ENCODE measurements around the gene ZEB1.

Gene ZEB1

GRCh38 chr10:31319602-31320549, 860 bp downstream of the ZEB1 start (continued):
- TF ChIP-seq, protein P1, sequence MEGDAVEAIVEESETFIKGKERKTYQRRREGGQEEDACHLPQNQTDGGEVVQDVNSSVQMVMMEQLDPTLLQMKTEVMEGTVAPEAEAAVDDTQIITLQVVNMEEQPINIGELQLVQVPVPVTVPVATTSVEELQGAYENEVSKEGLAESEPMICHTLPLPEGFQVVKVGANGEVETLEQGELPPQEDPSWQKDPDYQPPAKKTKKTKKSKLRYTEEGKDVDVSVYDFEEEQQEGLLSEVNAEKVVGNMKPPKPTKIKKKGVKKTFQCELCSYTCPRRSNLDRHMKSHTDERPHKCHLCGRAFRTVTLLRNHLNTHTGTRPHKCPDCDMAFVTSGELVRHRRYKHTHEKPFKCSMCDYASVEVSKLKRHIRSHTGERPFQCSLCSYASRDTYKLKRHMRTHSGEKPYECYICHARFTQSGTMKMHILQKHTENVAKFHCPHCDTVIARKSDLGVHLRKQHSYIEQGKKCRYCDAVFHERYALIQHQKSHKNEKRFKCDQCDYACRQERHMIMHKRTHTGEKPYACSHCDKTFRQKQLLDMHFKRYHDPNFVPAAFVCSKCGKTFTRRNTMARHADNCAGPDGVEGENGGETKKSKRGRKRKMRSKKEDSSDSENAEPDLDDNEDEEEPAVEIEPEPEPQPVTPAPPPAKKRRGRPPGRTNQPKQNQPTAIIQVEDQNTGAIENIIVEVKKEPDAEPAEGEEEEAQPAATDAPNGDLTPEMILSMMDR (tag by site-specific recombination; IDR thresholded peaks at IDR 0.05) = 0 out of 2 replicates have a peak, but pooled peaks have one; percentile 36
- TF ChIP-seq, protein P2, sequence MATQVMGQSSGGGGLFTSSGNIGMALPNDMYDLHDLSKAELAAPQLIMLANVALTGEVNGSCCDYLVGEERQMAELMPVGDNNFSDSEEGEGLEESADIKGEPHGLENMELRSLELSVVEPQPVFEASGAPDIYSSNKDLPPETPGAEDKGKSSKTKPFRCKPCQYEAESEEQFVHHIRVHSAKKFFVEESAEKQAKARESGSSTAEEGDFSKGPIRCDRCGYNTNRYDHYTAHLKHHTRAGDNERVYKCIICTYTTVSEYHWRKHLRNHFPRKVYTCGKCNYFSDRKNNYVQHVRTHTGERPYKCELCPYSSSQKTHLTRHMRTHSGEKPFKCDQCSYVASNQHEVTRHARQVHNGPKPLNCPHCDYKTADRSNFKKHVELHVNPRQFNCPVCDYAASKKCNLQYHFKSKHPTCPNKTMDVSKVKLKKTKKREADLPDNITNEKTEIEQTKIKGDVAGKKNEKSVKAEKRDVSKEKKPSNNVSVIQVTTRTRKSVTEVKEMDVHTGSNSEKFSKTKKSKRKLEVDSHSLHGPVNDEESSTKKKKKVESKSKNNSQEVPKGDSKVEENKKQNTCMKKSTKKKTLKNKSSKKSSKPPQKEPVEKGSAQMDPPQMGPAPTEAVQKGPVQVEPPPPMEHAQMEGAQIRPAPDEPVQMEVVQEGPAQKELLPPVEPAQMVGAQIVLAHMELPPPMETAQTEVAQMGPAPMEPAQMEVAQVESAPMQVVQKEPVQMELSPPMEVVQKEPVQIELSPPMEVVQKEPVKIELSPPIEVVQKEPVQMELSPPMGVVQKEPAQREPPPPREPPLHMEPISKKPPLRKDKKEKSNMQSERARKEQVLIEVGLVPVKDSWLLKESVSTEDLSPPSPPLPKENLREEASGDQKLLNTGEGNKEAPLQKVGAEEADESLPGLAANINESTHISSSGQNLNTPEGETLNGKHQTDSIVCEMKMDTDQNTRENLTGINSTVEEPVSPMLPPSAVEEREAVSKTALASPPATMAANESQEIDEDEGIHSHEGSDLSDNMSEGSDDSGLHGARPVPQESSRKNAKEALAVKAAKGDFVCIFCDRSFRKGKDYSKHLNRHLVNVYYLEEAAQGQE (tag by site-specific recombination; IDR thresholded peaks at IDR 0.05) = peak; percentile 44; the same call in 1 of the 2 replicates

DNA sequence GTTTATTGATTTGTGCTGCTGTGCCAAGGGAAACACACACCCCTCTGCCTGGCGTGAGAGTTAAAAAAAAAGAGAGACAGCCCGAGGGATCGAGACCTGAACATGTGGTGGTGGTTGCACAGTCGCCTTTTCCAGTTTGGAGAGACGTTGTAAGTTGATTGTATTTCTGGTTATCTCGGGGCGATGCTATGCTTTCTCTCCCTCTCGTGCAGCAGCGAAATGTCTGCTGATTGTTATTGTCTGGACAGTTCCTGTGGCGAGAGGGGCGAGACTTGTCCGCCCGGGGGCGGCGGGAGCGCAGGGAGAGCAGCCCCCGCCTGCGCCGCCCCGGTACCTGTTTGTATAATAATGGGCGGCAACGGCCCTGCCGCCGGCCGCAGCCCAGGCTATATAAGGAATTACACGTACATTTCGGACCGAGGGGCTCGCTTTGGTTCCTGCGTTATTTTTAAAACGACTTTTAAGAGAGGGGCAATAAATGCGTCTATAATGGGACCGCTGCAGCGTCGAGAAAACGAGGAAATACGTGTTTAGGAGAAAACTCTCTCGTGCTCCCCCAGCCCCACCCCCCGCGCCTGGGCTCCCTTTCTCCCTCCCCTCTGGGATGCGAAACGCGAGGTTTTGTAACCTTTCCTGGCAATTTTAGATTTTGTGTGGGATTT, 1.7 kb downstream of the ZEB1 start:
- no peaks in the 10 kb centered on the region for H3K9me3 ChIP-seq (ENCODE audit: control insufficient read depth, insufficient read depth, low read depth, low read length)
- no peaks in the 10 kb centered on the region for H3K36me3 ChIP-seq (ENCODE audit: control insufficient read depth in 2 of 2, insufficient read depth in 1 of 2, low read length in 2 of 2)
- POLR2A ChIA-PET = interaction anchor here (0.5 kb wide), 1 partner anchor 434 kb away, joined by 4 read pairs; no protein-coding TSS in a partner anchor
- peak overlapping the region; percentile 84 for H3K27ac ChIP-seq (ENCODE audit: extremely low read depth, low read depth, low read length)
- H3K4me3 ChIP-seq (ENCODE audit: low read depth, low read length) = peak overlapping the region; percentile 71
- CTCF ChIA-PET = no interaction called here
- H3K4me1 ChIP-seq (ENCODE audit: control insufficient read depth, insufficient read depth, low read length) = no peaks in the 10 kb centered on the region; the same call in 1 of the 2 replicates
- TF ChIP-seq, protein P3, sequence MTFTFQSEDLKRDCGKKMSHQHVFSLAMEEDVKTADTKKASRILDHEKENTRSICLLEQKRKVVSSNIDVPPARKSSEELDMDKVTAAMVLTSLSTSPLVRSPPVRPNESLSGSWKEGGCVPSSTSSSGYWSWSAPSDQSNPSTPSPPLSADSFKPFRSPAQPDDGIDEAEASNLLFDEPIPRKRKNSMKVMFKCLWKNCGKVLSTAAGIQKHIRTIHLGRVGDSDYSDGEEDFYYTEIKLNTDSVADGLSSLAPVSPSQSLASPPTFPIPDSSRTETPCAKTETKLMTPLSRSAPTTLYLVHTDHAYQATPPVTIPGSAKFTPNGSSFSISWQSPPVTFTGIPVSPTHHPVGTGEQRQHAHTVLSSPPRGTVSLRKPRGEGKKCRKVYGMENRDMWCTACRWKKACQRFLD (tag by site-specific recombination; IDR thresholded peaks at IDR 0.05) = no peak
- no peak for TF ChIP-seq GLI2 (tag by site-specific recombination; IDR thresholded peaks at IDR 0.05; ENCODE audit: borderline replicate concordance, low read depth)
- no peak for TF ChIP-seq ZNF416 (tag by site-specific recombination; IDR thresholded peaks at IDR 0.05)
- 0 out of 2 replicates have a peak, but pooled peaks have one; percentile 12 for TF ChIP-seq ZNF629 (tag by site-specific recombination; IDR thresholded peaks at IDR 0.05)
- TF ChIP-seq TRIM28 (IDR thresholded peaks at IDR 0.05; ENCODE audit: borderline replicate concordance, low read length) = no peak
- TF ChIP-seq REPIN1 (tag by site-specific recombination; IDR thresholded peaks at IDR 0.05; ENCODE audit: low read depth) = no peak
- no peak for TF ChIP-seq ZNF571 (tag by site-specific recombination; IDR thresholded peaks at IDR 0.05)
- TF ChIP-seq ZNF473 (tag by site-specific recombination; IDR thresholded peaks at IDR 0.05) = no peak
- TF ChIP-seq ZNF558 (tag by site-specific recombination; IDR thresholded peaks at IDR 0.05) = no peak
- TF ChIP-seq MEIS1 (CRISPR knock-in tag; IDR thresholded peaks at IDR 0.05; ENCODE audit: borderline replicate concordance) = no peak
- no peak for TF ChIP-seq ZNF785 (tag by site-specific recombination; IDR thresholded peaks at IDR 0.05)
- no peak for TF ChIP-seq TCF7L2 (IDR thresholded peaks at IDR 0.05; ENCODE audit: borderline replicate concordance, low read depth, low read length)
- no peak for TF ChIP-seq MYNN (tag by site-specific recombination; IDR thresholded peaks at IDR 0.05; ENCODE audit: borderline replicate concordance)
- TF ChIP-seq ZNF114 (tag by site-specific recombination; IDR thresholded peaks at IDR 0.05) = no peak
- no peak for TF ChIP-seq ZNF549 (tag by site-specific recombination; IDR thresholded peaks at IDR 0.05)
- no peak for TF ChIP-seq KLF7 (tag by site-specific recombination; IDR thresholded peaks at IDR 0.05; ENCODE audit: borderline replicate concordance)
- TF ChIP-seq ZNF776 (tag by site-specific recombination; IDR thresholded peaks at IDR 0.05; ENCODE audit: borderline replicate concordance) = no peak
- TF ChIP-seq ZNF518A (tag by site-specific recombination; conservative IDR thresholded peaks at IDR 0.05; ENCODE audit: low read depth) = no peak
- TF ChIP-seq, protein P4, sequence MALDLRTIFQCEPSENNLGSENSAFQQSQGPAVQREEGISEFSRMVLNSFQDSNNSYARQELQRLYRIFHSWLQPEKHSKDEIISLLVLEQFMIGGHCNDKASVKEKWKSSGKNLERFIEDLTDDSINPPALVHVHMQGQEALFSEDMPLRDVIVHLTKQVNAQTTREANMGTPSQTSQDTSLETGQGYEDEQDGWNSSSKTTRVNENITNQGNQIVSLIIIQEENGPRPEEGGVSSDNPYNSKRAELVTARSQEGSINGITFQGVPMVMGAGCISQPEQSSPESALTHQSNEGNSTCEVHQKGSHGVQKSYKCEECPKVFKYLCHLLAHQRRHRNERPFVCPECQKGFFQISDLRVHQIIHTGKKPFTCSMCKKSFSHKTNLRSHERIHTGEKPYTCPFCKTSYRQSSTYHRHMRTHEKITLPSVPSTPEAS (tag by site-specific recombination; IDR thresholded peaks at IDR 0.05) = no peak

All from HEK293 (cell line).